Measurements from ENCODE around the gene PEX14. TPM values are rescaled to one million over a fixed set of nuclear protein-coding genes. Genes with fewer than 3 reads are reported as not detected.
"Not testable (repeated sequence)": the region's sequence is repeated elsewhere in the genome, so short reads cannot be mapped to it uniquely, and the experiment has no call there.

Gene PEX14
- total and polyA plus RNA-seq, 2 experiments from 2014 or later: 17.6 to 19.6 TPM

DNA sequence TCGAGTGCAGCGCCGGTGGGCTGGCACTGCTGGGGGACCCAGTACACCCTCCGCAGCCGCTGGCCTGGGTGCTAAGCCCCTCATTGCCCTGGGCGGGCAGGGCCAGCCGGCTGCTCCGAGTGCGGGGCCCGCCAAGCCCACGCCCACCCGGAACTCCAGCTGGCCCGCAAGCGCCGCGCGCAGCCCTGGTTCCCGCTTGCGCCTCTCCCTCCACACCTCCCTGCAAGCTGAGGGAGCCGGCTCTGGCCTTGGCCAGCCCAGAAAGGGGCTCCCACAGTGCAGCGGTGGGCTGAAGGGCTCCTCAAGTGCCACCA, 48.3 kb upstream of the PEX14 start:
- H3K27ac Mint-ChIP-seq; H4K20me1 ChIP-seq (replicated peaks; ENCODE audit: insufficient read depth); H3K4me3 Mint-ChIP-seq; H3K36me3 ChIP-seq (ENCODE audit: insufficient read depth); H3K27me3 ChIP-seq (ENCODE audit: insufficient read depth); H2AFZ ChIP-seq; H3K4me1 ChIP-seq (ENCODE audit: insufficient read depth); H3K36me3 Mint-ChIP-seq (ENCODE audit: low read depth); H3K27ac ChIP-seq (ENCODE audit: low read depth); H3K9me3 Mint-ChIP-seq; H3K4me2 ChIP-seq; H3K9me2 ChIP-seq (ENCODE audit: insufficient read depth); H3K4me3 ChIP-seq; ATAC-seq; H3K79me2 ChIP-seq (replicated peaks; ENCODE audit: insufficient read depth); DNase-seq (ENCODE audit: low spot score): not testable (repeated sequence)
- H3F3A ChIP-seq (replicated peaks; ENCODE audit: low read depth): peaks cover 15% of the 10 kb centered on the region
- Mint-ChIP-seq H3K4me1 (peaks cover 16% of the 10 kb centered on the region), H3K27me3 (ENCODE audit: insufficient read depth, low read depth, poor library complexity) (peaks cover 14% of the 10 kb centered on the region)

DNA sequence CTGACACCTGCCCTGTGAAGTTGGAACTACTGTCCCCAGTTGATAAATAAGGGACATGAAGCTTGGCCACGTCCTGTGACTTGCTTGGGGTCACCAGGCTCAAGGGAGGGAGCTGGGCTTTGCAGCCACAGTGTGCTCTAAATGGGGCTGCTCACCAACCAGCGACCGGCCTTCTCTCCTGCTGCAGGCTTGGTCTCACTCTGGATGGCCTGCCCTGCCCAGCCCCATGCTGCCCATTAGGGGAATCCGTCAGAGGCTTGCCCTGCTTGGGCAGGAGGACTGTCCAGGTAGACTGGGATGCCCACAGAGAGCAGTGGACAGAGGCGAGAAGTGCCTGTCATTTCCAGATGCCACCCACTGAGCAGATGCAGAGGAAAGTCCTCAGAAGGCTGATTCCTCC, 45.8 kb upstream of the PEX14 start:
- no peak overlapping the region for H2AFZ ChIP-seq
- ATAC-seq (no peak), DNase-seq (ENCODE audit: low spot score) (no peak)
- no peaks in the 10 kb centered on the region for H3K9me2 ChIP-seq (ENCODE audit: insufficient read depth)
- no peak overlapping the region for H3K27ac ChIP-seq (ENCODE audit: low read depth)
- peaks cover 14% of the 10 kb centered on the region for H3K27me3 Mint-ChIP-seq (ENCODE audit: insufficient read depth, low read depth, poor library complexity)
- peaks cover 16% of the 10 kb centered on the region for H3K4me1 Mint-ChIP-seq
- no peaks in the 10 kb centered on the region for H3K27me3 ChIP-seq (ENCODE audit: insufficient read depth)
- no peak overlapping the region for H3K4me3 ChIP-seq
- H3F3A ChIP-seq (replicated peaks; ENCODE audit: low read depth): peaks cover 13% of the 10 kb centered on the region
- H3K4me1 ChIP-seq (ENCODE audit: insufficient read depth): no peaks in the 10 kb centered on the region
- no peaks in the 10 kb centered on the region for H3K9me3 Mint-ChIP-seq
- H3K79me2 ChIP-seq (replicated peaks; ENCODE audit: insufficient read depth): no peaks in the 10 kb centered on the region; the same call in 1 of the 2 replicates
- no peaks in the 10 kb centered on the region for H3K36me3 ChIP-seq (ENCODE audit: insufficient read depth)
- peaks cover 6% of the 10 kb centered on the region; the same call in 2 of the 3 replicates for H3K36me3 Mint-ChIP-seq (ENCODE audit: low read depth)
- H3K4me2 ChIP-seq: no peak overlapping the region
- H3K4me3 Mint-ChIP-seq: peak overlapping the region; percentile 87; the same call in 2 of the 3 replicates
- no peaks in the 10 kb centered on the region for H4K20me1 ChIP-seq (replicated peaks; ENCODE audit: insufficient read depth)
- H3K27ac Mint-ChIP-seq: no peak overlapping the region
- TF ChIP-seq EZH2phosphoT487 (IDR thresholded peaks at IDR 0.05; ENCODE audit: unreplicated experiment) (no peak), JUNB (IDR thresholded peaks at IDR 0.05; ENCODE audit: unreplicated experiment) (no peak), CREB1 (CRISPR knock-in tag; IDR thresholded peaks at IDR 0.05; ENCODE audit: low read depth) (no peak), POLR2AphosphoS5 (IDR thresholded peaks at IDR 0.05; ENCODE audit: low read depth) (no peak), STAT1 (IDR thresholded peaks at IDR 0.05; ENCODE audit: unreplicated experiment) (no peak), REST (IDR thresholded peaks at IDR 0.05; ENCODE audit: unreplicated experiment) (no peak), NANOG (IDR thresholded peaks at IDR 0.05; ENCODE audit: borderline replicate concordance) (no peak), ZNF331 (CRISPR knock-in tag; IDR thresholded peaks at IDR 0.05; ENCODE audit: low read depth) (no peak), EZH2 (IDR thresholded peaks at IDR 0.05; ENCODE audit: low read depth, unreplicated experiment) (no peak), ZNF114 (CRISPR knock-in tag; IDR thresholded peaks at IDR 0.05) (no peak)
- TF ChIP-seq, protein P1, sequence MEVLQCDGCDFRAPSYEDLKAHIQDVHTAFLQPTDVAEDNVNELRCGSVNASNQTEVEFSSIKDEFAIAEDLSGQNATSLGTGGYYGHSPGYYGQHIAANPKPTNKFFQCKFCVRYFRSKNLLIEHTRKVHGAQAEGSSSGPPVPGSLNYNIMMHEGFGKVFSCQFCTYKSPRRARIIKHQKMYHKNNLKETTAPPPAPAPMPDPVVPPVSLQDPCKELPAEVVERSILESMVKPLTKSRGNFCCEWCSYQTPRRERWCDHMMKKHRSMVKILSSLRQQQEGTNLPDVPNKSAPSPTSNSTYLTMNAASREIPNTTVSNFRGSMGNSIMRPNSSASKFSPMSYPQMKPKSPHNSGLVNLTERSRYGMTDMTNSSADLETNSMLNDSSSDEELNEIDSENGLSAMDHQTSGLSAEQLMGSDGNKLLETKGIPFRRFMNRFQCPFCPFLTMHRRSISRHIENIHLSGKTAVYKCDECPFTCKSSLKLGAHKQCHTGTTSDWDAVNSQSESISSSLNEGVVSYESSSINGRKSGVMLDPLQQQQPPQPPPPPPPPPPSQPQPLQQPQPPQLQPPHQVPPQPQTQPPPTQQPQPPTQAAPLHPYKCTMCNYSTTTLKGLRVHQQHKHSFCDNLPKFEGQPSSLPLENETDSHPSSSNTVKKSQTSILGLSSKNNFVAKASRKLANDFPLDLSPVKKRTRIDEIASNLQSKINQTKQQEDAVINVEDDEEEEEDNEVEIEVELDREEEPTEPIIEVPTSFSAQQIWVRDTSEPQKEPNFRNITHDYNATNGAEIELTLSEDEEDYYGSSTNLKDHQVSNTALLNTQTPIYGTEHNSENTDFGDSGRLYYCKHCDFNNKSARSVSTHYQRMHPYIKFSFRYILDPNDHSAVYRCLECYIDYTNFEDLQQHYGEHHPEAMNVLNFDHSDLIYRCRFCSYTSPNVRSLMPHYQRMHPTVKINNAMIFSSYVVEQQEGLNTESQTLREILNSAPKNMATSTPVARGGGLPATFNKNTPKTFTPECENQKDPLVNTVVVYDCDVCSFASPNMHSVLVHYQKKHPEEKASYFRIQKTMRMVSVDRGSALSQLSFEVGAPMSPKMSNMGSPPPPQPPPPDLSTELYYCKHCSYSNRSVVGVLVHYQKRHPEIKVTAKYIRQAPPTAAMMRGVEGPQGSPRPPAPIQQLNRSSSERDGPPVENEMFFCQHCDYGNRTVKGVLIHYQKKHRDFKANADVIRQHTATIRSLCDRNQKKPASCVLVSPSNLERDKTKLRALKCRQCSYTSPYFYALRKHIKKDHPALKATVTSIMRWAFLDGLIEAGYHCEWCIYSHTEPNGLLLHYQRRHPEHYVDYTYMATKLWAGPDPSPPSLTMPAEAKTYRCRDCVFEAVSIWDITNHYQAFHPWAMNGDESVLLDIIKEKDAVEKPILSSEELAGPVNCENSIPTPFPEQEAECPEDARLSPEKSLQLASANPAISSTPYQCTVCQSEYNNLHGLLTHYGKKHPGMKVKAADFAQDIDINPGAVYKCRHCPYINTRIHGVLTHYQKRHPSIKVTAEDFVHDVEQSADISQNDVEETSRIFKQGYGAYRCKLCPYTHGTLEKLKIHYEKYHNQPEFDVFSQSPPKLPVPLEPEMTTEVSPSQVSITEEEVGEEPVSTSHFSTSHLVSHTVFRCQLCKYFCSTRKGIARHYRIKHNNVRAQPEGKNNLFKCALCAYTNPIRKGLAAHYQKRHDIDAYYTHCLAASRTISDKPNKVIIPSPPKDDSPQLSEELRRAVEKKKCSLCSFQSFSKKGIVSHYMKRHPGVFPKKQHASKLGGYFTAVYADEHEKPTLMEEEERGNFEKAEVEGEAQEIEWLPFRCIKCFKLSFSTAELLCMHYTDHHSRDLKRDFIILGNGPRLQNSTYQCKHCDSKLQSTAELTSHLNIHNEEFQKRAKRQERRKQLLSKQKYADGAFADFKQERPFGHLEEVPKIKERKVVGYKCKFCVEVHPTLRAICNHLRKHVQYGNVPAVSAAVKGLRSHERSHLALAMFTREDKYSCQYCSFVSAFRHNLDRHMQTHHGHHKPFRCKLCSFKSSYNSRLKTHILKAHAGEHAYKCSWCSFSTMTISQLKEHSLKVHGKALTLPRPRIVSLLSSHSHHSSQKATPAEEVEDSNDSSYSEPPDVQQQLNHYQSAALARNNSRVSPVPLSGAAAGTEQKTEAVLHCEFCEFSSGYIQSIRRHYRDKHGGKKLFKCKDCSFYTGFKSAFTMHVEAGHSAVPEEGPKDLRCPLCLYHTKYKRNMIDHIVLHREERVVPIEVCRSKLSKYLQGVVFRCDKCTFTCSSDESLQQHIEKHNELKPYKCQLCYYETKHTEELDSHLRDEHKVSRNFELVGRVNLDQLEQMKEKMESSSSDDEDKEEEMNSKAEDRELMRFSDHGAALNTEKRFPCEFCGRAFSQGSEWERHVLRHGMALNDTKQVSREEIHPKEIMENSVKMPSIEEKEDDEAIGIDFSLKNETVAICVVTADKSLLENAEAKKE (CRISPR knock-in tag; IDR thresholded peaks at IDR 0.05): no peak
- TF ChIP-seq, protein P2, sequence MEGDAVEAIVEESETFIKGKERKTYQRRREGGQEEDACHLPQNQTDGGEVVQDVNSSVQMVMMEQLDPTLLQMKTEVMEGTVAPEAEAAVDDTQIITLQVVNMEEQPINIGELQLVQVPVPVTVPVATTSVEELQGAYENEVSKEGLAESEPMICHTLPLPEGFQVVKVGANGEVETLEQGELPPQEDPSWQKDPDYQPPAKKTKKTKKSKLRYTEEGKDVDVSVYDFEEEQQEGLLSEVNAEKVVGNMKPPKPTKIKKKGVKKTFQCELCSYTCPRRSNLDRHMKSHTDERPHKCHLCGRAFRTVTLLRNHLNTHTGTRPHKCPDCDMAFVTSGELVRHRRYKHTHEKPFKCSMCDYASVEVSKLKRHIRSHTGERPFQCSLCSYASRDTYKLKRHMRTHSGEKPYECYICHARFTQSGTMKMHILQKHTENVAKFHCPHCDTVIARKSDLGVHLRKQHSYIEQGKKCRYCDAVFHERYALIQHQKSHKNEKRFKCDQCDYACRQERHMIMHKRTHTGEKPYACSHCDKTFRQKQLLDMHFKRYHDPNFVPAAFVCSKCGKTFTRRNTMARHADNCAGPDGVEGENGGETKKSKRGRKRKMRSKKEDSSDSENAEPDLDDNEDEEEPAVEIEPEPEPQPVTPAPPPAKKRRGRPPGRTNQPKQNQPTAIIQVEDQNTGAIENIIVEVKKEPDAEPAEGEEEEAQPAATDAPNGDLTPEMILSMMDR (conservative IDR thresholded peaks at IDR 0.05; ENCODE audit: low read depth in 2 of 2): no peak

Measured in GM23338 (cell line).